A673 (cell line): ENCODE results near the gene ING5.

Experiments used
- CTCF ChIP-seq: fragments of 300-800, 200-600 bp; sonication (generic); conservative IDR thresholded peaks from 2 replicates; pipeline ENCODE4 v1.5.1; 2017; ENCODE audit warnings: low read depth, mild to moderate bottlenecking, antibody characterized with exemption, low read length, moderate library complexity, mixed read lengths
- EZH2 ChIP-seq: fragments of 200-600 bp; sonication (generic); IDR thresholded peaks from 2 replicates; pipeline ENCODE4 v1.6.1; 2017; ENCODE audit warnings: borderline replicate concordance, low read depth, mild to moderate bottlenecking, mixed read lengths, antibody characterized with exemption, low read length; ENCODE audit not compliant: poor library complexity, severe bottlenecking

- no peak for TF ChIP-seq CTCF
- no peak for TF ChIP-seq EZH2
Observed at GRCh38 chr2:241755777-241756176, 53.9 kb downstream of the ING5 start.
